Sigmoid colon (tissue), 7 donors: ENCODE data around the gene GLI3. TPM values are rescaled to one million over a fixed set of nuclear protein-coding genes. Genes with fewer than 3 reads are reported as not detected.

Experiments
- DNase-seq: peaks from one replicate; pipeline ENCODE4 v3.0.0-alpha.2; 2019
- H3K27ac ChIP-seq, 4 donors: fragments of 200-600 bp; sonication (generic); one replicate each; pipeline ENCODE4 v1.5.1; 2016 to 2019; ENCODE audit warnings: mild to moderate bottlenecking in 1 of 4
- H3K27me3 ChIP-seq, 3 donors: fragments of 200-600 bp; sonication (generic); one replicate each; pipeline ENCODE4 v1.5.1; 2019; ENCODE audit warnings: mild to moderate bottlenecking in 1 of 3
- H3K36me3 ChIP-seq, 4 donors: fragments of 200-600 bp; sonication (generic); one replicate each; pipeline ENCODE4 v1.5.1; 2016 to 2019
- H3K4me1 ChIP-seq, 4 donors: fragments of 200-600 bp; sonication (generic); one replicate each; pipeline ENCODE4 v1.5.1; 2017 to 2019
- H3K4me3 ChIP-seq, 4 donors: fragments of 200-600 bp; sonication (generic); one replicate each; pipeline ENCODE4 v1.5.1; 2017 to 2019; ENCODE audit warnings: mild to moderate bottlenecking in 2 of 4, moderate library complexity in 1 of 4
- H3K9me3 ChIP-seq, 4 donors: fragments of 200-600 bp in 3 of 4; sonication (generic) in 3 of 4; one replicate each; pipeline versions ENCODE4 v1.5.1 to v1.6.1; 2013 to 2019
- EP300 ChIP-seq, 4 donors: sonication (generic); formaldehyde crosslinking; IDR thresholded peaks; one replicate each; pipeline ENCODE4 v1.6.1; 2017; ENCODE audit warnings: antibody characterized with exemption in 4 of 4
- POLR2A ChIP-seq, 2 donors: fragments of 450-650 bp; IDR thresholded peaks; one replicate each; pipeline ENCODE4 v1.6.1; 2016; ENCODE audit warnings: antibody characterized with exemption in 2 of 2, mild to moderate bottlenecking in 2 of 2, moderate library complexity in 2 of 2
- POLR2AphosphoS5 ChIP-seq, 4 donors: sonication (generic); formaldehyde crosslinking; IDR thresholded peaks; one replicate each; pipeline ENCODE4 v1.6.1; 2017; ENCODE audit warnings: antibody characterized with exemption in 4 of 4
- WGBS, 2 donors: extraction: QIAGEN DNeasy Blood & Tissue Kit; methylation state at CpG; one replicate each; pipeline ENCODE4 v1.1.7; 2013; 5-methylcytosine and 5-hydroxymethylcytosine counted together
- intact Hi-C: fragments of 100-400 bp; cut with DNase I; formaldehyde crosslinking; loops from one replicate; pipeline ENCODE4 v1.15.1; 2023
- polyA plus RNA-seq, 3 donors: library from polyadenylated mRNA; stranded (reverse); fragments of 200-250 nt; gene quantifications; one replicate each; pipeline ENCODE4 v1.2.3, GENCODE V29; 2013
- total RNA-seq, 4 donors: library from RNA; depleted of rRNA; stranded (reverse); fragments of >200 nt; gene quantifications; one replicate each; pipeline ENCODE4 v1.1.0, GENCODE V29; 2016
- TF ChIP-seq, protein P1 (sequence below), 4 experiments: fragments of 450-650 bp in 3 of 4; fragments of 200-600 bp in 1 of 4; IDR thresholded peaks; one replicate each; pipeline ENCODE4 v1.5.1; 2016 to 2019; ENCODE audit warnings: antibody characterized with exemption in 4 of 4, mild to moderate bottlenecking in 3 of 4, moderate library complexity in 2 of 4
- donor health status: healthy with polysubstance abuse.
- donor health status: Bipolar disorder and iron deficiency.
- donor health status: healthy.

GLI3 gene
- total and polyA plus RNA-seq, 7 donors, result 0.23 to 31.6 (median 17.2) TPM

DNA sequence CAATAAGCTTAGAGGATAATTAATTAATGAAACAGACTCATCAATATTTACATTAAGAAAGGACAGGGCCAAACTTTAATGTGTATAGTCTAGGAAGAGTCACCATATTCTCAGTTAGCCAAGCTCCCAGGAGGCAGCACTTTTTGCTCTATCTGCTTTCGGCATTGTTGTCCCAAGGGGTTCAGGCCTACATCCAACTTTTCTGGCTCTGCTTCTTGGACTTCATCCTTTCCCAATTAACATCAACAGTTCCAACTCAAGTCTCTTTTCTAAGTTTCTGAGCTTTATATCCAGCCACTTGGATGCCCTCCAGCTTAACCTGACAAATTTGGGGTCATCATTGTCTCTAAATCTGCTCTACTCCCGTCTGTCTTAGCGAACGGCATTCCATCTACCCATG is 42.8 kb downstream of the GLI3 start:
- Histone ChIP-seq H3K36me3 (no peaks in the 10 kb centered on the region), H3K9me3 (no peaks in the 10 kb centered on the region), H3K4me1 (peaks cover 0 to 68% (median 52%) of the 10 kb centered on the region in 4 donors), H3K27me3 (no peaks in the 10 kb centered on the region), H3K4me3 (no peak overlapping the region), H3K27ac (peak overlapping the region in 3 of 4 donors; percentile 2 to 44 (median 18))
- intact Hi-C loops, result no loop called here
- WGBS, 2 donors, result 80 to 90% methylated on average over 4 of the region's 4 CpGs
- DNase-seq, result no peak
- TF ChIP-seq POLR2AphosphoS5 (IDR thresholded peaks at IDR 0.05) (no peak), POLR2A (IDR thresholded peaks at IDR 0.05) (no peak), EP300 (IDR thresholded peaks at IDR 0.05) (no peak)
- TF ChIP-seq, protein P1, sequence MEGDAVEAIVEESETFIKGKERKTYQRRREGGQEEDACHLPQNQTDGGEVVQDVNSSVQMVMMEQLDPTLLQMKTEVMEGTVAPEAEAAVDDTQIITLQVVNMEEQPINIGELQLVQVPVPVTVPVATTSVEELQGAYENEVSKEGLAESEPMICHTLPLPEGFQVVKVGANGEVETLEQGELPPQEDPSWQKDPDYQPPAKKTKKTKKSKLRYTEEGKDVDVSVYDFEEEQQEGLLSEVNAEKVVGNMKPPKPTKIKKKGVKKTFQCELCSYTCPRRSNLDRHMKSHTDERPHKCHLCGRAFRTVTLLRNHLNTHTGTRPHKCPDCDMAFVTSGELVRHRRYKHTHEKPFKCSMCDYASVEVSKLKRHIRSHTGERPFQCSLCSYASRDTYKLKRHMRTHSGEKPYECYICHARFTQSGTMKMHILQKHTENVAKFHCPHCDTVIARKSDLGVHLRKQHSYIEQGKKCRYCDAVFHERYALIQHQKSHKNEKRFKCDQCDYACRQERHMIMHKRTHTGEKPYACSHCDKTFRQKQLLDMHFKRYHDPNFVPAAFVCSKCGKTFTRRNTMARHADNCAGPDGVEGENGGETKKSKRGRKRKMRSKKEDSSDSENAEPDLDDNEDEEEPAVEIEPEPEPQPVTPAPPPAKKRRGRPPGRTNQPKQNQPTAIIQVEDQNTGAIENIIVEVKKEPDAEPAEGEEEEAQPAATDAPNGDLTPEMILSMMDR (IDR thresholded peaks at IDR 0.05), result no peak

DNA sequence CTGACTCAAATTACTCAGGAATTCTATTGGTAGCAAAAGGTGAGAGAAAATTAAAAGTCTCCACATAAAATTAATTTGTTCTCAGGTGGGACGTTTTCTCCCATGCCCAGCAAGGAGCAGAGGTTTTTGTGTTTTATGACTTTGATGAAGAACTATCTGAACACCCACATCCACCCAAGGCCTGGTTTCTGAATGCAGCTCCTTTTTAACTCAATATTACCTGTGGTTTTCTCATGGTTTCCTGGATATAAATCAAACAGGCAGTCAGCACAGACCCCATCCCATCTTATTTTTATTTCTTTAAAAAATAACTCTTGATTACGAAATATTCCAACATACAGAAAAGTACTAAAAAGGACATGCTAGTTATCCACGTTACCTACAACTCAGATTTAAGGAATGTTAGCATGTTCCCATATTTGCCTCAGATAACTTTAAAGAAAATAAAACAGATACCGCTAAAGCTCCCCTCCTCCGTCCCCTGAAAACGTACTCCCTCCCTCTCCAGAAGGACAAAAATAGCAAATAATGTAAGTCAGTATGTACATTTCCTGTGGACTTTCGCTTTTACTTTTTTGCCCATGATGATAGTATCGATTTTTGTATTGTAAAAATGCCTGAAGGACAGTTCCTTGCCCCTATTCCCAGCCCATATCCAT is 43.4 kb downstream of the GLI3 start:
- no peaks in the 10 kb centered on the region for H3K36me3 ChIP-seq
- H3K9me3 ChIP-seq, result no peaks in the 10 kb centered on the region
- no peak for TF ChIP-seq EP300 (IDR thresholded peaks at IDR 0.05)
- TF ChIP-seq POLR2AphosphoS5 (IDR thresholded peaks at IDR 0.05), result no peak
- TF ChIP-seq POLR2A (IDR thresholded peaks at IDR 0.05), result no peak
- TF ChIP-seq, protein P1 (IDR thresholded peaks at IDR 0.05), result no peak
- peaks cover 0 to 61% (median 48%) of the 10 kb centered on the region in 4 donors for H3K4me1 ChIP-seq
- no peak overlapping the region for H3K4me3 ChIP-seq
- no peak for DNase-seq
- H3K27ac ChIP-seq, result peak overlapping the region; percentile 2 to 44 (median 18)
- 43 to 71% methylated on average over 8 of the region's 8 CpGs for WGBS, 2 donors
- intact Hi-C loops, result no loop called here
- H3K27me3 ChIP-seq, result no peaks in the 10 kb centered on the region

DNA sequence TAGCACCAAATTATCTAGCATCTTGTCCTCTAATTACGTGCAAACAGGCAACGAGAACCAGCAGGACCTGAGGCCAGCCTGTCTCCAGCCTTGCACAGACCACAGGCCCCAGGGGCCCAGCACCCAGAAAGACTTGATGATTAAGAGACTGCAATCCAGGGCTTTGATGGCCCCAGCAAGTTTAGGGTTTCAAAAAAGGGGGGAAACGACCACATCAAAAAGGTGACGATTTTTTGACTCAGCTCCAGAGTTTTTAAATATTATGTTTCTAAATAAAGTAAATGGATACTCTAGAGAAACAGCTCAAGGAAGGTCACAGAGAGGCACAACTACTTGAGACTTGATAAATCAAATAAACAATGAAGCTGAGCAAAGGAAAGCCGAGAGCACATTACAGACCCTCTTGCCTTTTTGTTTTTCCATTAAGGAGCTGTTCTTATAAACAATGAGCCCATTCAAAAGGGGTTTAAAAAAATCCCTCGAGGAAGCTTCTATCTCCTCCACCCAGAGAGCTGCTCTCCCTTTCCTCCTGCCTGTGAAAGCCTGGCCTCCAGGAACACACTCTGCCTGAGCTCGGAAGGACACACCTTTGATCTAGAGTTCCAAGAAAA is 44.1 kb downstream of the GLI3 start:
- peaks cover 0 to 55% (median 44%) of the 10 kb centered on the region in 4 donors for H3K4me1 ChIP-seq
- H3K9me3 ChIP-seq, result no peaks in the 10 kb centered on the region
- H3K36me3 ChIP-seq, result no peaks in the 10 kb centered on the region
- no peak for DNase-seq
- intact Hi-C loops, result no loop called here
- no peaks in the 10 kb centered on the region for H3K27me3 ChIP-seq
- TF ChIP-seq POLR2A (IDR thresholded peaks at IDR 0.05) (no peak), POLR2AphosphoS5 (IDR thresholded peaks at IDR 0.05) (no peak), EP300 (IDR thresholded peaks at IDR 0.05) (no peak)
- TF ChIP-seq, protein P1 (IDR thresholded peaks at IDR 0.05), result no peak
- WGBS, 2 donors, result 39 to 51% methylated on average over 7 of the region's 7 CpGs
- H3K4me3 ChIP-seq, result no peak overlapping the region
- H3K27ac ChIP-seq, result peak overlapping the region in 3 of 4 donors; percentile 27 to 44 (median 30)

DNA sequence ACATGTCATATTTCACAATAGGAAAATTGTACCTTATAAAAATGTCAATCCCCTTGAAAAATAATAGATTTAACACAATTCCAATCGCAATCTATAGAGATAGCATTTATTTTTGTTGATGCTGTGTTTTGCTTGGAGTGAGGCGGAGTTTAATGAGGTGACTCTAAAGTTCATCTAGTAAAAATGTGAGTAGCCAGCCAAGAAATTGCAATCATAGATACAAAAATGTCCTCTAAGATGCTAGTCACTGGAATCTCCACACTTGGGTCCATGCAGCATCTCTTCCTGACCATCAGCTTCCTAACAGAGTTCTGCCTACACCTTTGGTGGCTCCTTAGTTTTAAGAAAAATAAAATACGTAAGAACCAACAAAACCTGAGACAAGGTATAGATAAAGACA is 44.9 kb downstream of the GLI3 start:
- intact Hi-C loops, result no loop called here
- no peaks in the 10 kb centered on the region for H3K27me3 ChIP-seq
- H3K27ac ChIP-seq, result no peak overlapping the region
- peaks cover 0 to 52% (median 41%) of the 10 kb centered on the region in 4 donors for H3K4me1 ChIP-seq
- TF ChIP-seq EP300 (IDR thresholded peaks at IDR 0.05) (no peak), POLR2A (IDR thresholded peaks at IDR 0.05) (no peak), POLR2AphosphoS5 (IDR thresholded peaks at IDR 0.05) (no peak)
- TF ChIP-seq, protein P1 (IDR thresholded peaks at IDR 0.05), result no peak
- no peaks in the 10 kb centered on the region for H3K9me3 ChIP-seq
- 86 to 92% methylated on average over 3 of the region's 3 CpGs for WGBS, 2 donors
- H3K36me3 ChIP-seq, result no peaks in the 10 kb centered on the region
- no peak for DNase-seq
- no peak overlapping the region for H3K4me3 ChIP-seq
